BJ (cell line): ENCODE results near the gene ETS1. TPM values are rescaled to one million over a fixed set of nuclear protein-coding genes. Genes with fewer than 3 reads are reported as not detected.

Source experiments
- CTCF ChIA-PET: fragments of 350-600 bp; formaldehyde crosslinking; extraction: SDS; loops from one replicate; lab custom pipeline; 2021; ENCODE audit warnings: antibody characterized with exemption, inconsistent platforms; lab: Yijun Ruan, JAX
- POLR2A ChIA-PET: fragments of 300-600 bp; sonication (Branson Sonifier 250); formaldehyde crosslinking; extraction: SDS; loops from one replicate; lab custom pipeline; 2021; ENCODE audit warnings: antibody characterized with exemption; lab: Charles Lee
- DNase-seq: peaks from one replicate; pipeline ENCODE4 v3.0.0-alpha.2; 2011; ENCODE audit warnings: low read depth
- H3K27me3 ChIP-seq: 2 replicates; pipeline ENCODE4 v1.6.0; 2011; ENCODE audit warnings: low read length; ENCODE audit not compliant: control insufficient read depth, insufficient read depth
- H3K36me3 ChIP-seq: 2 replicates; pipeline ENCODE4 v1.5.1; 2011; ENCODE audit warnings: low read length; ENCODE audit not compliant: control insufficient read depth, insufficient read depth
- H3K4me3 ChIP-seq: 2 replicates; pipeline ENCODE4 v1.5.1; 2011; ENCODE audit warnings: low read depth, mild to moderate bottlenecking, control low read depth, low read length
- CTCF ChIP-seq: IDR thresholded peaks from 2 replicates; pipeline ENCODE4 v1.5.1; 2011; ENCODE audit warnings: low read depth, mild to moderate bottlenecking, control low read depth, inconsistent platforms, low read length, moderate library complexity; ENCODE audit not compliant: insufficient read depth
- polyA plus RNA-seq: library from polyadenylated mRNA; depleted of rRNA; stranded (reverse); fragments of >200 nt; gene quantifications from 2 replicates; pipeline ENCODE4 v1.2.3, GENCODE V29; 2011

ETS1 gene
- polyA plus RNA-seq, 1 experiment, result 38.5 TPM

GRCh38 chr11:128465946-128466705, 121.2 kb downstream of the ETS1 start:
- no peak for DNase-seq
- CTCF ChIA-PET, result interaction anchor here (0.9 to 1.5 kb wide), 3 partner anchors 40 to 176 kb away, joined by 3 to 5 read pairs (median 4); no protein-coding TSS in a partner anchor
- Histone ChIP-seq H3K36me3 (peaks cover 21% of the 10 kb centered on the region), H3K27me3 (no peaks in the 10 kb centered on the region), H3K4me3 (no peak overlapping the region)
- no peak for TF ChIP-seq CTCF
- POLR2A ChIA-PET, result no interaction called here

DNA sequence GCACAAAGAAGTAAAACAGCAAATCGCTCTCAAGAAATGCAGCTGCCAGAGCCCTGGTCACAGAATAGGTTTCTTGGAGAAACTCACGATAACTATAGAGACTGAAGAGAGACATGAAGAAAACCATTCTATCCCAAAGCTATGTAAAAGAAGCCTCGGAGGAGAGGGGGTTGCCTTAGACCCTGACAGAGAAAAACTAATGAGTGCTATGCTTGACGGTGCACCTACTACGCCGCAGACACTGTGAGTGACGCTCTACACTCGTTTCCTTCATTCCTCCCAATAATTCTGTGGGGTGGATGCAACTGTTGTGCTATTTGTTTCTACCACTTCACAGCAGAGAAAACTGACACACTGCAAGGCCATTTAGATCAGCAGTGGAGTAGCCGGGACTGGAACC, 121.8 kb downstream of the ETS1 start:
- no peaks in the 10 kb centered on the region for H3K27me3 ChIP-seq
- DNase-seq, result no peak
- CTCF ChIA-PET, result interaction anchor here (1.0 to 1.2 kb wide), 3 partner anchors 13 to 169 kb away, joined by 3 to 4 read pairs (median 3); no protein-coding TSS in a partner anchor
- POLR2A ChIA-PET, result no interaction called here
- no peak overlapping the region for H3K4me3 ChIP-seq
- TF ChIP-seq CTCF, result no peak
- peaks cover 21% of the 10 kb centered on the region for H3K36me3 ChIP-seq

GRCh38 chr11:128464878-128465450, 122.4 kb downstream of the ETS1 start:
- H3K36me3 ChIP-seq, result peaks cover 22% of the 10 kb centered on the region
- no peak overlapping the region for H3K4me3 ChIP-seq
- POLR2A ChIA-PET, result no interaction called here
- no peak for TF ChIP-seq CTCF
- CTCF ChIA-PET, result interaction anchor here (1.0 to 2.1 kb wide), 4 partner anchors 12 to 307 kb away, joined by 3 to 5 read pairs (median 4); no protein-coding TSS in a partner anchor
- H3K27me3 ChIP-seq, result no peaks in the 10 kb centered on the region
- DNase-seq, result no peak

GRCh38 chr11:128463979-128464378, 123.4 kb downstream of the ETS1 start:
- ChIA-PET CTCF (interaction anchor here (1.4 to 2.1 kb wide), 2 partner anchors 169 to 306 kb away, joined by 3 to 5 read pairs; no protein-coding TSS in a partner anchor), POLR2A (no interaction called here)
- DNase-seq, result no peak
- no peaks in the 10 kb centered on the region for H3K27me3 ChIP-seq
- no peak for TF ChIP-seq CTCF
- no peak overlapping the region for H3K4me3 ChIP-seq
- peaks cover 22% of the 10 kb centered on the region for H3K36me3 ChIP-seq

- ChIA-PET CTCF (interaction anchor here (0.7 to 2.1 kb wide), 4 partner anchors 167 to 306 kb away, joined by 3 to 6 read pairs (median 4); no protein-coding TSS in a partner anchor), POLR2A (no interaction called here)
- Histone ChIP-seq H3K27me3 (no peaks in the 10 kb centered on the region), H3K36me3 (peaks cover 22% of the 10 kb centered on the region), H3K4me3 (no peak overlapping the region)
- peak; percentile 50 for DNase-seq
- no peak for TF ChIP-seq CTCF
Observed at GRCh38 chr11:128463371-128463829, 124.0 kb downstream of the ETS1 start.
